ENCODE results near the gene PER1. TPM values are rescaled to one million over a fixed set of nuclear protein-coding genes. Genes with fewer than 3 reads are reported as not detected.

Gene PER1
- total RNA-seq, 1 donor from 2014 or later = 64.6 TPM

DNA sequence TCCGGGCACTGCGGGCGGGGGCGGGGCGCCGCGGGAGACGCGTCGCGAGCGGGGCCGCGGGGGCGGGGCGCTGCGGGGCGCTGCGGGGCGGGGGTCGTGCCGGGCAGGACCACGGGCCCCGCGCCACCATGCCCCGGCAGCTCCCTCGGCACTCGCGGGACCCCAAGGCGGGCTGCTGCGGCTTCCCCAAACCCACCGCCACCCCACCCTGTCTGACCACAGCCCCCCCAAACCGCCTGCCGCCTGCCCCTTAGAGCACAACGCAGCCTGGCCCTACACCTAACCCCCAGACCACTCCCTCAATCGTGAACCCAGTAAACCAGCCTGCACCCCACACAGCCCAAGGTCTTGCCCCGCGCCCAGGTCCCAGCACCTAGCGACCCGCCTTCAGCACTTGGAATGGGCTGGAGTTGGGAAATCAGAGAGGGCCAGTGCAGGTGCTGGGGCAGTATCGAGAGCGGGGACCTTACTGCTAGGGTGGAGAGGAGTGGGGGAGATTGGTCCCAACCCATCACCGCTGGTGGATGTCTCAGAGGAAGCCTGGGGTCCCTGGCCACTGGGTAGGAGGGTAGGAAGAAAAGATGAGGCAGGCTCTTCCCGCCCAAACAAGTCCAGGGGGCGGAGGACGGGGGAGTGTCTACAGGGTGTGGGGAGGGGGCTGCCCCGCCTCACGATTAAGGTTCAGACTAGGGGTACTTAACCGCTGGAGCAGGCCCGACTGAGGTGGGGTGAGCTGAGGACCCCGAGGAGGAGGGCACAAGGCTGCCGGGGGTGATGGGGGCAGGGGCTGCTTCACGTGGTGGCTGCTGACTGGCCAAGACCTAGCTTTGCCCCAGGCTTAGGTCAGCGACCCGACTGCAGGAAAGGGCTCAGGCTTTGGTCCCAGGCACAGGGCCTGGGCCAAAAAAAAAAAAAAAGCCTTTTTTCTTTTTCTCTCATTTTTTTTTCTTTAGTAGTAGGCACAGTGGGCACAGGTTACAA, 11.1 kb upstream of the PER1 start:
- TF ChIP-seq, protein P1, sequence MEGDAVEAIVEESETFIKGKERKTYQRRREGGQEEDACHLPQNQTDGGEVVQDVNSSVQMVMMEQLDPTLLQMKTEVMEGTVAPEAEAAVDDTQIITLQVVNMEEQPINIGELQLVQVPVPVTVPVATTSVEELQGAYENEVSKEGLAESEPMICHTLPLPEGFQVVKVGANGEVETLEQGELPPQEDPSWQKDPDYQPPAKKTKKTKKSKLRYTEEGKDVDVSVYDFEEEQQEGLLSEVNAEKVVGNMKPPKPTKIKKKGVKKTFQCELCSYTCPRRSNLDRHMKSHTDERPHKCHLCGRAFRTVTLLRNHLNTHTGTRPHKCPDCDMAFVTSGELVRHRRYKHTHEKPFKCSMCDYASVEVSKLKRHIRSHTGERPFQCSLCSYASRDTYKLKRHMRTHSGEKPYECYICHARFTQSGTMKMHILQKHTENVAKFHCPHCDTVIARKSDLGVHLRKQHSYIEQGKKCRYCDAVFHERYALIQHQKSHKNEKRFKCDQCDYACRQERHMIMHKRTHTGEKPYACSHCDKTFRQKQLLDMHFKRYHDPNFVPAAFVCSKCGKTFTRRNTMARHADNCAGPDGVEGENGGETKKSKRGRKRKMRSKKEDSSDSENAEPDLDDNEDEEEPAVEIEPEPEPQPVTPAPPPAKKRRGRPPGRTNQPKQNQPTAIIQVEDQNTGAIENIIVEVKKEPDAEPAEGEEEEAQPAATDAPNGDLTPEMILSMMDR (IDR thresholded peaks at IDR 0.05; ENCODE audit: partially characterized antibody, unreplicated experiment) = no peak
- DNase-seq = peak; percentile 88
- peak overlapping the region; percentile 92 for H3K27ac Mint-ChIP-seq (ENCODE audit: unreplicated experiment)
- H3K4me1 Mint-ChIP-seq (ENCODE audit: low read depth, unreplicated experiment) = peaks cover 28% of the 10 kb centered on the region
- H3K4me3 Mint-ChIP-seq (ENCODE audit: unreplicated experiment) = peak overlapping the region; percentile 89
- H3K36me3 Mint-ChIP-seq (ENCODE audit: unreplicated experiment) = no peaks in the 10 kb centered on the region
- H3K27me3 Mint-ChIP-seq (ENCODE audit: unreplicated experiment) = peaks cover 6% of the 10 kb centered on the region
- H3K9me3 Mint-ChIP-seq (ENCODE audit: unreplicated experiment) = peaks cover 10% of the 10 kb centered on the region

DNA sequence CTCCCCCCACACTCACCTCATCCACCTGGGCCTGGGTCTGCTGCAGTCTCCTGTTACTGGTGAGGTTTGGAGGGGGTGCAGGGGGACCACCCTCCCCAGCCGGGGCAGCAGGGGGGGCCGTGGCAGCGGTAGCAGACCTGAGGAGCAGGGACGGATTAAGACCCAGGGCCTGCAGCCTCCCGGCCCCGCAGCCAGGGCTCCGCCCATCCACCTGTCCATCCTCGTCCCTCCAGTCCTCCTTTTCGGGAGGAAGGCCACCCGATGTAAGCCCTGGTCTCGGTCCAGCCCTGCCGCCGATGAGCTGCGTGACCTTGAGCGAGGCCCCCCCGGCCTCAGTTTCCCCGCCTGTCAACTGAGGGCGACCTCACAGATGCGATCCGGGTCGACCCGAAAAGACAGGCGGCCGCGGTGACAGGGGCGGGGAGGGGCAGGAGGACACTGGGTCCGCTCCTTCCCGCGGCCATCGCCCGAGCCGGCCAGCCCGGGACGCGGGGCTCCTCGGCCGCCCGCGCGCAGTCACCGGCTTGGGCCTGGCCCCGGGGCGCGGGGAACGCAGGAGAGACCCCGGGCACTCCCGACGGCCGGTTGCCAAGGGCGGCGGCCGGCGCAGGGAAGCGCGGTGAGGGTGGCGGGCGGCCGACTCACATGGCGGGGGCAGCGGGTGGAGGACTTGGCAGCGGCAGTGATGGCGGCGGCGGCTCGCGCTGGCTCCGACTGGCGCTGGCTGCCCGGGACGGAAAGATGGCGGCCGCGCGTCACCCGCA, 10.2 kb upstream of the PER1 start, which contains the start of gene VAMP2:
VAMP2 (minus strand) TSS at position 716 of the 764 bp plus-strand sequence; CDS start at position 647, 69 bp downstream.
- TF ChIP-seq, protein P1 (IDR thresholded peaks at IDR 0.05; ENCODE audit: partially characterized antibody, unreplicated experiment) = no peak
- H3K27me3 Mint-ChIP-seq (ENCODE audit: unreplicated experiment) = peaks cover 6% of the 10 kb centered on the region
- H3K27ac Mint-ChIP-seq (ENCODE audit: unreplicated experiment) = peak within 1 kb of the TSS; percentile 92
- H3K4me3 Mint-ChIP-seq (ENCODE audit: unreplicated experiment) = peak within 1 kb of the TSS; percentile 89
- no peaks in the 10 kb centered on the region for H3K36me3 Mint-ChIP-seq (ENCODE audit: unreplicated experiment)
- peaks cover 10% of the 10 kb centered on the region for H3K9me3 Mint-ChIP-seq (ENCODE audit: unreplicated experiment)
- peaks cover 28% of the 10 kb centered on the region for H3K4me1 Mint-ChIP-seq (ENCODE audit: low read depth, unreplicated experiment)
- no peak for DNase-seq

DNA sequence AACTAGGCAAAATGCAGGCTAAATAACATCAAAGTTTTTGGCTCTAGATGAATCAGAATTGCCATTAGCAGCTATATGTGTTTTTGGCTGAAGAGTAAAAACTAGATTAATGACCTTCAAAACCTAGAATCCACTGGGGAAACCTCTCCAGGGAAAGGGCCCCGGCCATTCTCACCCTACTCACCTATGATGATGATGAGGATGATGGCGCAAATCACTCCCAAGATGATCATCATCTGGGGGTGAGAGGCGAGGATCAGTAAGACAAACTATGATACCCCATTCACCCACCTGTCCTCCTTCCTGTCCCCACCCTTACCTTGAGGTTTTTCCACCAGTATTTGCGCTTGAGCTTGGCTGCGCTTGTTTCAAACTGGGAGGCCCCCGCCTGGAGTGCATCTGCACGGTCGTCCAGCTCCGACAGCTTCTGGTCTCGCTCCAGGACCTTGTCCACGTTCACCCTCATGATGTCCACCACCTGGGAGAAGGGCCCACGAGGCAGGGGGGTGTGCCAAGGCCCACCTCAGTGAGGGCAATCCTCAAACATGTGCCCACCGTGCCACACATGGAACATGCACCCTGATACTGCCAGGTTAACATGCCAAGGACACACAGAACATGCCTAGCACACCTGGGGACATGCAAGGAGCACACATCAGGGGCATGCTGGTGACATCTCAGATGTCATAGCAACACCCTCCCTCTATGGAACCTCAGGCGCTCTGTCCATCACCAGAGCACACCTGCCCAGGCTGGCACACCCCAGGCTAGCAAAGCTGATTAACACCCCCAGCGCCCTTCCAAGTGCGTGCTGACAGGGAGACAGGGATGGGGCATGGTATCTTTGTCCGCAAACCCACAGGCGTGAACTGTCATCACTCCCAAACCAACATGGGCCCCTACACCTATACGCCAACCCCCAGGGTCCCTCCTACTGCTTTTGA, 9.4 kb upstream of the PER1 start:
- DNase-seq = no peak
- peak overlapping the region; percentile 64 for H3K27ac Mint-ChIP-seq (ENCODE audit: unreplicated experiment)
- peaks cover 10% of the 10 kb centered on the region for H3K9me3 Mint-ChIP-seq (ENCODE audit: unreplicated experiment)
- H3K27me3 Mint-ChIP-seq (ENCODE audit: unreplicated experiment) = peaks cover 6% of the 10 kb centered on the region
- no peaks in the 10 kb centered on the region for H3K36me3 Mint-ChIP-seq (ENCODE audit: unreplicated experiment)
- TF ChIP-seq, protein P1 (IDR thresholded peaks at IDR 0.05; ENCODE audit: partially characterized antibody, unreplicated experiment) = no peak
- H3K4me3 Mint-ChIP-seq (ENCODE audit: unreplicated experiment) = peak overlapping the region; percentile 83
- H3K4me1 Mint-ChIP-seq (ENCODE audit: low read depth, unreplicated experiment) = peaks cover 28% of the 10 kb centered on the region

DNA sequence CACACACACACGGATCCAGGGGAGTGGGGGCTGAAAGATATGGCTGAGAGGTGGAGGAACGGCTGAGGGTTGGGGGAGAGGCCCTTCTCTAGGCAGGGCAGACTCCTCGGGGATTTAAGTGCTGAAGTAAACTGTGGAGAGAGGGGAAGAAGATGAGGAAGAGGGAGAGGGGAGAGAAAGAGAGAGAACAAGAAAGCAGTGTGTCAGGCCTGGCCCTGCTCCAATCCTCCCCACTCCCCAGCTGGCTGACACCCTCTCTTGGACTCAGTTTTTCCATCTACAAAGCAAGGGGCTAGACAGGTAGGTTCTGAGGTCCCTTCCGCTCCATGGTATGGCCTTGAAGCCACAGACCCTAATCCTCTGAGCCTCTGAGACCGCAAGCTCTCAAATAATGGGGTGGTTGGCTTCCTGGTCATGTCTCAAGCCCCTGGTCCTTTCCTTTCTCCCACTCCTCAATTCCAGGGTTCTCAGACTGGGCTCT, 8.6 kb upstream of the PER1 start:
- peak overlapping the region; percentile 83 for H3K4me3 Mint-ChIP-seq (ENCODE audit: unreplicated experiment)
- peaks cover 28% of the 10 kb centered on the region for H3K4me1 Mint-ChIP-seq (ENCODE audit: low read depth, unreplicated experiment)
- H3K36me3 Mint-ChIP-seq (ENCODE audit: unreplicated experiment) = no peaks in the 10 kb centered on the region
- no peak for DNase-seq
- H3K27ac Mint-ChIP-seq (ENCODE audit: unreplicated experiment) = no peak overlapping the region
- H3K27me3 Mint-ChIP-seq (ENCODE audit: unreplicated experiment) = peaks cover 6% of the 10 kb centered on the region
- TF ChIP-seq, protein P1 (IDR thresholded peaks at IDR 0.05; ENCODE audit: partially characterized antibody, unreplicated experiment) = no peak
- peaks cover 10% of the 10 kb centered on the region for H3K9me3 Mint-ChIP-seq (ENCODE audit: unreplicated experiment)
